Ishikawa (cell line): ENCODE data around the gene NSUN6.

Experiments used
- CEBPB ChIP-seq: IDR thresholded peaks from 2 replicates; pipeline ENCODE4 v1.6.1; 2012
- CREB1 ChIP-seq: IDR thresholded peaks from 2 replicates; pipeline ENCODE4 v1.6.1; 2012; ENCODE audit warnings: low read depth
- EGR1 ChIP-seq: IDR thresholded peaks from 2 replicates; pipeline ENCODE4 v1.6.1; 2012
- EP300 ChIP-seq: IDR thresholded peaks from 2 replicates; pipeline ENCODE4 v1.6.1; 2012; ENCODE audit warnings: borderline replicate concordance
- FOXM1 ChIP-seq: IDR thresholded peaks from 2 replicates; pipeline ENCODE4 v1.6.1; 2012; ENCODE audit warnings: low read depth, borderline replicate concordance
- MAX ChIP-seq: IDR thresholded peaks from 2 replicates; pipeline ENCODE4 v1.6.1; 2012
- NFIC ChIP-seq: IDR thresholded peaks from 2 replicates; pipeline ENCODE4 v1.6.1; 2012
- RAD21 ChIP-seq: IDR thresholded peaks from 2 replicates; pipeline ENCODE4 v1.6.1; 2012; ENCODE audit warnings: low read depth
- REST ChIP-seq: IDR thresholded peaks from 2 replicates; pipeline ENCODE4 v1.6.1; 2012; ENCODE audit warnings: low read depth, mild to moderate bottlenecking
- TAF1 ChIP-seq: IDR thresholded peaks from 2 replicates; pipeline ENCODE4 v1.6.1; 2012; ENCODE audit warnings: low read depth, mild to moderate bottlenecking
- TCF12 ChIP-seq: IDR thresholded peaks from 2 replicates; pipeline ENCODE4 v1.6.1; 2012; ENCODE audit warnings: low read depth
- TEAD4 ChIP-seq: IDR thresholded peaks from 2 replicates; pipeline ENCODE4 v1.6.1; 2012
- USF1 ChIP-seq: IDR thresholded peaks from 2 replicates; pipeline ENCODE4 v1.6.1; 2012
- YY1 ChIP-seq: IDR thresholded peaks from 2 replicates; pipeline ENCODE4 v1.6.1; 2012; ENCODE audit warnings: low read depth
- ZBTB7A ChIP-seq: IDR thresholded peaks from 2 replicates; pipeline ENCODE4 v1.6.1; 2012; ENCODE audit warnings: low read depth

Gene NSUN6

GRCh38 chr10:18651324-18652007 is at the start of gene NSUN6:
NSUN6 (minus strand) TSS chr10:18651587; CDS start chr10:18651203, 384 bp downstream.
- TF ChIP-seq FOXM1 (no peak), RAD21 (no peak), REST (no peak), CEBPB (no peak), TAF1 (peak; percentile 62; the same call in 1 of the 2 replicates), CREB1 (peak; percentile 75), EGR1 (no peak), MAX (peak; percentile 72), YY1 (0 out of 2 replicates have a peak, but pooled peaks have one; percentile 15), ZBTB7A (no peak), NFIC (0 out of 2 replicates have a peak, but pooled peaks have one; percentile 12), TCF12 (no peak; the same call in 1 of the 2 replicates), USF1 (no peak), EP300 (no peak), TEAD4 (no peak)

- TF ChIP-seq NFIC = no peak
- no peak for TF ChIP-seq ZBTB7A
- TF ChIP-seq TCF12 = no peak
- no peak for TF ChIP-seq TEAD4
- no peak for TF ChIP-seq EP300
- TF ChIP-seq TAF1 = no peak
- TF ChIP-seq REST = no peak
- no peak for TF ChIP-seq CEBPB
- no peak for TF ChIP-seq FOXM1
- no peak for TF ChIP-seq MAX
- no peak for TF ChIP-seq USF1
Observed at GRCh38 chr10:18699849-18700840, 48.8 kb upstream of the NSUN6 start.

- TF ChIP-seq NFIC = no peak
Observed at GRCh38 chr10:18690541-18690940, 39.2 kb upstream of the NSUN6 start.

- TF ChIP-seq CEBPB (no peak), USF1 (no peak), TEAD4 (no peak), ZBTB7A (no peak), TCF12 (no peak), RAD21 (peak; percentile 57), EP300 (no peak), FOXM1 (no peak), MAX (no peak)
Observed at GRCh38 chr10:18689498-18689897, 38.1 kb upstream of the NSUN6 start.

GRCh38 chr10:18687706-18688105 is 36.3 kb upstream of the NSUN6 start:
- TF ChIP-seq EGR1 (no peak), REST (no peak)
